ENCODE results near the gene ETHE1. TPM values are rescaled to one million over a fixed set of nuclear protein-coding genes. Genes with fewer than 3 reads are reported as not detected.

Gene ETHE1
- polyA plus RNA-seq, 3 donors = 71.2 to 135 (median 111) TPM

GRCh38 chr19:43505941-43506340 lies 21.1 kb downstream of the ETHE1 start:
- DNase-seq = no peak
- no peak overlapping the region for H3K4me3 Mint-ChIP-seq
- Histone ChIP-seq H2AFZ (ENCODE audit: insufficient read depth, low read depth, low read length, poor library complexity, severe bottlenecking) (no peak overlapping the region), H3K36me3 (replicated peaks in 1 of 2; ENCODE audit: control insufficient read depth in 1 of 2, insufficient read depth in 2 of 2, low read length in 2 of 2) (peaks cover 29 to 46% of the 10 kb centered on the region in 2 donors), H3K4me3 (replicated peaks in 1 of 3; ENCODE audit: low read depth in 2 of 3, low read length in 3 of 3) (no peak overlapping the region), H3K9ac (ENCODE audit: insufficient read depth, low read length, poor library complexity, severe bottlenecking) (no peak overlapping the region), H3K79me2 (ENCODE audit: insufficient read depth, low read length) (no peaks in the 10 kb centered on the region), H3K4me2 (replicated peaks; ENCODE audit: extremely low read depth, low read length, poor library complexity, severe bottlenecking) (no peak overlapping the region), H4K20me1 (ENCODE audit: insufficient read depth, low read length) (no peaks in the 10 kb centered on the region), H3K9me3 (replicated peaks in 1 of 2; ENCODE audit: control insufficient read depth in 1 of 2, insufficient read depth in 1 of 2, low read length in 2 of 2) (no peaks in the 10 kb centered on the region), H3K27ac (ENCODE audit: low read depth in 1 of 2, low read length in 2 of 2) (no peak overlapping the region), H3K4me1 (ENCODE audit: control insufficient read depth in 1 of 2, insufficient read depth in 2 of 2, low read length in 2 of 2) (peaks cover 18 to 28% of the 10 kb centered on the region in 2 donors), H3K27me3 (ENCODE audit: control insufficient read depth in 2 of 2, insufficient read depth in 2 of 2, low read length in 2 of 2) (no peaks in the 10 kb centered on the region)
- H3K27me3 Mint-ChIP-seq (ENCODE audit: low read depth in 3 of 3) = peaks cover 2 to 9% (median 5%) of the 10 kb centered on the region in 3 donors
- H3K36me3 Mint-ChIP-seq = peaks cover 37 to 61% of the 10 kb centered on the region in 2 donors
- intact Hi-C loops (cut with micrococcal nuclease) = loop anchor here in 1 of 2 donors (5.0 kb wide), 1 partner anchor 59 kb away; no protein-coding TSS in a partner anchor
- H3K27ac Mint-ChIP-seq = no peak overlapping the region
- 97% methylated on average over 3 of the region's 5 CpGs for WGBS (ENCODE audit: insufficient coverage)
- no peaks in the 10 kb centered on the region for H3K9me3 Mint-ChIP-seq
- peaks cover 24% of the 10 kb centered on the region for H3K4me1 Mint-ChIP-seq
- TF ChIP-seq CTCF (IDR thresholded peaks at IDR 0.05) = no peak

GRCh38 chr19:43505186-43505456 lies 21.9 kb downstream of the ETHE1 start:
- no peak for TF ChIP-seq CTCF (IDR thresholded peaks at IDR 0.05)
- H3K9me3 Mint-ChIP-seq = no peaks in the 10 kb centered on the region
- DNase-seq = no peak
- peaks cover 2 to 9% (median 5%) of the 10 kb centered on the region in 3 donors for H3K27me3 Mint-ChIP-seq (ENCODE audit: low read depth in 3 of 3)
- no peaks in the 10 kb centered on the region for H3K9me3 ChIP-seq (replicated peaks in 1 of 2; ENCODE audit: control insufficient read depth in 1 of 2, insufficient read depth in 1 of 2, low read length in 2 of 2)
- peaks cover 22% of the 10 kb centered on the region for H3K4me1 Mint-ChIP-seq
- peaks cover 34 to 57% of the 10 kb centered on the region in 2 donors for H3K36me3 Mint-ChIP-seq
- no peaks in the 10 kb centered on the region for H3K27me3 ChIP-seq (ENCODE audit: control insufficient read depth in 2 of 2, insufficient read depth in 2 of 2, low read length in 2 of 2)
- H3K4me3 Mint-ChIP-seq = peak overlapping the region; percentile 58 to 77
- intact Hi-C loops (cut with micrococcal nuclease) = loop anchor here in 1 of 2 donors (5.0 kb wide), 1 partner anchor 58 kb away; no protein-coding TSS in a partner anchor
- H3K27ac ChIP-seq (ENCODE audit: low read depth in 1 of 2, low read length in 2 of 2) = no peak overlapping the region
- peaks cover 18 to 28% of the 10 kb centered on the region in 2 donors for H3K4me1 ChIP-seq (ENCODE audit: control insufficient read depth in 1 of 2, insufficient read depth in 2 of 2, low read length in 2 of 2)
- no peak overlapping the region for H3K27ac Mint-ChIP-seq
- H3K36me3 ChIP-seq (replicated peaks in 1 of 2; ENCODE audit: control insufficient read depth in 1 of 2, insufficient read depth in 2 of 2, low read length in 2 of 2) = peaks cover 24 to 37% of the 10 kb centered on the region in 2 donors
- H3K4me3 ChIP-seq (replicated peaks in 1 of 3; ENCODE audit: low read depth in 2 of 3, low read length in 3 of 3) = peak overlapping the region in 1 of 3 experiments; percentile 89
- no CpG with 5 or more reads among the region's 3 CpGs for WGBS (ENCODE audit: insufficient coverage)
- H3K9ac ChIP-seq (ENCODE audit: insufficient read depth, low read length, poor library complexity, severe bottlenecking) = no peak overlapping the region
- H3K79me2 ChIP-seq (ENCODE audit: insufficient read depth, low read length) = no peaks in the 10 kb centered on the region
- H4K20me1 ChIP-seq (ENCODE audit: insufficient read depth, low read length) = no peaks in the 10 kb centered on the region
- H2AFZ ChIP-seq (ENCODE audit: insufficient read depth, low read depth, low read length, poor library complexity, severe bottlenecking) = peak overlapping the region; percentile 87
- H3K4me2 ChIP-seq (replicated peaks; ENCODE audit: extremely low read depth, low read length, poor library complexity, severe bottlenecking) = peak overlapping the region; percentile 96

Data from CD14-positive monocyte (primary cell).